Common myeloid progenitor, CD34-positive (primary cell): ENCODE data around the gene DSC1.
A peak's percentile ranks its signal among the peaks of the same experiment; 100 is the strongest.

Source experiments
- CTCF ChIA-PET: fragments of 350-600 bp; sonication (Branson Sonifier 250); formaldehyde crosslinking; loops from one replicate; lab custom pipeline; 2021; ENCODE audit warnings: antibody characterized with exemption; lab: Charles Lee
- POLR2A ChIA-PET: fragments of 350-600 bp; sonication (Branson Sonifier 250); formaldehyde crosslinking; loops from one replicate; lab custom pipeline; 2021; ENCODE audit warnings: antibody characterized with exemption; lab: Charles Lee
- DNase-seq, 3 donors: peaks; one replicate each; pipeline versions ENCODE4 v3.0.0 to v3.0.0-alpha.2; 2013
- H3K27ac ChIP-seq, 2 experiments: 1 replicate in 1 of 2; 2 replicates in 1 of 2; pipeline ENCODE4 v1.7.0; 2013; ENCODE audit warnings: inconsistent platforms in 2 of 2, low read length in 2 of 2, mild to moderate bottlenecking in 2 of 2, low read depth in 1 of 2, moderate library complexity in 1 of 2; ENCODE audit not compliant: severe bottlenecking in 2 of 2, insufficient read depth in 1 of 2, poor library complexity in 1 of 2
- H3K27me3 ChIP-seq, 5 experiments: replicated peaks in 2 of 5; 1 replicate in 3 of 5; 2 replicates in 2 of 5; pipeline versions ENCODE4 v1.6.1 to v1.7.0; 2013; ENCODE audit warnings: low read length in 4 of 5, mild to moderate bottlenecking in 2 of 5, moderate library complexity in 2 of 5, inconsistent platforms in 1 of 5; ENCODE audit not compliant: insufficient read depth in 5 of 5, control insufficient read depth in 4 of 5
- H3K36me3 ChIP-seq, 4 experiments: 1 replicate in 2 of 4; 2 replicates in 2 of 4; pipeline versions ENCODE4 v1.6.1 to v1.7.0; 2013; ENCODE audit warnings: low read length in 3 of 4, control low read depth in 1 of 4, mild to moderate bottlenecking in 1 of 4; ENCODE audit not compliant: control insufficient read depth in 4 of 4, insufficient read depth in 4 of 4
- H3K4me1 ChIP-seq, 4 experiments: 1 replicate in 3 of 4; 2 replicates in 1 of 4; pipeline versions ENCODE4 v1.6.1 to v1.7.1; 2013; ENCODE audit warnings: low read length in 3 of 4, mild to moderate bottlenecking in 3 of 4, control low read depth in 1 of 4, inconsistent platforms in 1 of 4, moderate library complexity in 1 of 4; ENCODE audit not compliant: control insufficient read depth in 4 of 4, insufficient read depth in 4 of 4; ENCODE audit errors: control extremely low read depth in 1 of 4
- H3K4me3 ChIP-seq, 7 experiments: 1 replicate in 4 of 7; 2 replicates in 3 of 7; pipeline versions ENCODE4 v1.5.1 to v1.7.0; 2013; ENCODE audit warnings: mild to moderate bottlenecking in 7 of 7, low read length in 6 of 7, moderate library complexity in 6 of 7, inconsistent platforms in 2 of 7, low read depth in 2 of 7, control low read depth in 1 of 7; ENCODE audit not compliant: insufficient read depth in 4 of 7, control insufficient read depth in 1 of 7; ENCODE audit errors: extremely low read depth in 1 of 7
- H3K9me3 ChIP-seq, 5 experiments: 1 replicate in 4 of 5; 2 replicates in 1 of 5; pipeline versions ENCODE4 v1.6.1 to v1.7.1; 2013; ENCODE audit warnings: low read length in 4 of 5, mild to moderate bottlenecking in 2 of 5, inconsistent platforms in 1 of 5, low read depth in 1 of 5, moderate library complexity in 1 of 5; ENCODE audit not compliant: control insufficient read depth in 4 of 5, insufficient read depth in 2 of 5; ENCODE audit errors: control extremely low read depth in 1 of 5
- WGBS: methylation state at CpG from one replicate; pipeline ENCODE4 v1.1.5; 2013; ENCODE audit not compliant: insufficient coverage; 5-methylcytosine and 5-hydroxymethylcytosine counted together

Gene DSC1

GRCh38 chr18:31099450-31100230, 63.0 kb downstream of the DSC1 start:
- POLR2A ChIA-PET = interaction anchor here (0.5 kb wide), 1 partner anchor 9 kb away, joined by 3 read pairs; no protein-coding TSS in a partner anchor

DNA sequence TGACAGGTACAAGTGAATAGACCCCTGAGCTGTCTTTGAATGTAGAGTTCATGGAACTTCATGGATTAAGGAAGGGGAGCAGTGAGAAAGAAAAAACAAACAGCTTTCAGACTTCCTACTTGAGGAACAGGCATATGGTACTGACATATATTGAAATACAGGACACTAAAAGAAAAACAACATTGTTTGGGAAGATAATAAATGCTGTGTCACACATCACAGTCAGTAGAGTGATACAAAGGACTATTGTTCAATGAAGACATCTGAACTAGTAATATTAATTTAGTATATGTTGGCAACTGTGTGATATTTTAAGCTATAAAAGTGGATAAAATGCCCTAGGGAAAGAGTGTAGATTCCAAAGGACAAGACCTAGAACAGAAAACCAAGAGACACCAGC, 63.8 kb downstream of the DSC1 start:
- ChIA-PET POLR2A (no interaction called here), CTCF (no interaction called here)
- Histone ChIP-seq H3K4me3 (no peak overlapping the region), H3K27ac (no peak overlapping the region), H3K27me3 (peaks cover 0 to 39% (median 17%) of the 10 kb centered on the region in 5 experiments), H3K36me3 (no peaks in the 10 kb centered on the region), H3K9me3 (no peaks in the 10 kb centered on the region), H3K4me1 (peaks cover 4 to 18% (median 15%) of the 10 kb centered on the region in 4 experiments)
- DNase-seq = no peak

More at GRCh38 chr18:31099450-31100230, 63.0 kb downstream of the DSC1 start:
- Histone ChIP-seq H3K9me3 (no peaks in the 10 kb centered on the region), H3K27ac (peak overlapping the region in 1 of 2 experiments; percentile 58), H3K27me3 (peaks cover 0 to 40% (median 17%) of the 10 kb centered on the region in 5 experiments), H3K4me3 (no peak overlapping the region), H3K4me1 (peaks cover 4 to 18% (median 16%) of the 10 kb centered on the region in 4 experiments), H3K36me3 (no peaks in the 10 kb centered on the region)
- no peak for DNase-seq
- CTCF ChIA-PET = interaction anchor here (0.7 kb wide), 1 partner anchor 23 kb away, joined by 3 read pairs; no protein-coding TSS in a partner anchor
- WGBS = 95% methylated on average over 8 of the region's 10 CpGs

DNA sequence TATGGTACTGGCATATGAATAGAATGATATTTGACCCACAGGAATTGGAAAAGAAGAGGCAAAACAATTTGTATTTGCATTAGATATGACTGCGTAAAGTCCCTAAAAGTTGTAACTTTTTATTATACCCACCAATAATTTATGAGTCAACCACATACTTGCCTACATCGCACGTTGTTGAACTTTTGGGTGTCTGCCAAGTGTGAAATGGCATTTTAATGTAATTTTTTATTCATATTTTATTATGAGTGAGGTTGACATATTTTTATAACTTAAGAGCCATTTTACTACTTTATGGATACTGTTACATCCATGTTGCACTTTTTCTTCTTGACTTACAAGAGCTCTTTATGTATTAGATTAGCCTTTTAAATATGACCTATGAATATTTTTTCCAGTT, 65.0 kb downstream of the DSC1 start:
- CTCF ChIA-PET = no interaction called here
- Histone ChIP-seq H3K27ac (no peak overlapping the region), H3K9me3 (no peaks in the 10 kb centered on the region), H3K27me3 (peaks cover 0 to 32% (median 12%) of the 10 kb centered on the region in 5 experiments), H3K4me1 (peaks cover 4 to 18% (median 15%) of the 10 kb centered on the region in 4 experiments), H3K36me3 (no peaks in the 10 kb centered on the region), H3K4me3 (no peak overlapping the region)
- no CpG with 5 or more reads among the region's 3 CpGs for WGBS
- POLR2A ChIA-PET = no interaction called here
- DNase-seq = peak in 2 of 3 donors; percentile 21 to 22

- no peaks in the 10 kb centered on the region for H3K27me3 ChIP-seq
- ChIA-PET CTCF (no interaction called here), POLR2A (no interaction called here)
- no peak overlapping the region for H3K4me3 ChIP-seq
- no peaks in the 10 kb centered on the region for H3K36me3 ChIP-seq
- WGBS = 100% methylated on average over 2 of the region's 2 CpGs
- no peak overlapping the region for H3K27ac ChIP-seq
- H3K4me1 ChIP-seq = no peaks in the 10 kb centered on the region
- no peak for DNase-seq
- no peaks in the 10 kb centered on the region for H3K9me3 ChIP-seq
Measured at GRCh38 chr18:31093880-31094279, 68.8 kb downstream of the DSC1 start.

GRCh38 chr18:31093294-31093693, 69.4 kb downstream of the DSC1 start:
- ChIA-PET CTCF (no interaction called here), POLR2A (no interaction called here)
- Histone ChIP-seq H3K36me3 (no peaks in the 10 kb centered on the region), H3K27ac (no peak overlapping the region), H3K4me3 (no peak overlapping the region), H3K27me3 (no peaks in the 10 kb centered on the region), H3K9me3 (no peaks in the 10 kb centered on the region), H3K4me1 (no peaks in the 10 kb centered on the region)
- no CpG with 5 or more reads among the region's 3 CpGs for WGBS
- no peak for DNase-seq

- no peak overlapping the region for H3K4me3 ChIP-seq
- no peaks in the 10 kb centered on the region for H3K27me3 ChIP-seq
- no peak overlapping the region for H3K27ac ChIP-seq
- WGBS = 80% methylated on average over 1 of the region's 1 CpG
- DNase-seq = no peak
- POLR2A ChIA-PET = no interaction called here
- H3K4me1 ChIP-seq = no peaks in the 10 kb centered on the region
- CTCF ChIA-PET = no interaction called here
- H3K36me3 ChIP-seq = no peaks in the 10 kb centered on the region
- no peaks in the 10 kb centered on the region for H3K9me3 ChIP-seq
Measured at GRCh38 chr18:31091350-31091749, 71.3 kb downstream of the DSC1 start.

DNA sequence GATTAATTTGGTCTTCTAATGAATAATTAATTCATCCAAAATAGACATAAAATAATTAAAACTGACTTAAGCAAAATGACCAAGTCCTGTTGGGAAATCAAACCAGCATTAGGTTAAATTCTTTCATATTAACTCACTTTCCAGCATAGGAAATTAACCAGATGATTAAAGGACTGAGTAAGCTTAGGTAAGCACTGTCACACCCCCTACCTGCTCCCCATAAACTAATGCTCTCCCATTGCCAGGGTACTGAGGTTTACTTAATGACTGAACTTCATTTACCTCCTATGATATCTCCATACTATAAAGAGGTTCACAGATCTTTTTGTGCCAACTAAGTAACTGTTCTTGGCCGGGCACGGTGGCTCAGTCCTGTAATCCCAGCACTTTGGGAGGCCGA, 74.1 kb downstream of the DSC1 start:
- Histone ChIP-seq H3K9me3 (no peaks in the 10 kb centered on the region), H3K4me1 (no peaks in the 10 kb centered on the region), H3K36me3 (no peaks in the 10 kb centered on the region), H3K4me3 (no peak overlapping the region), H3K27me3 (no peaks in the 10 kb centered on the region), H3K27ac (no peak overlapping the region)
- DNase-seq = no peak
- POLR2A ChIA-PET = no interaction called here
- 90% methylated on average over 2 of the region's 3 CpGs for WGBS
- CTCF ChIA-PET = no interaction called here
